ENCODE results near the gene RASAL3.
A peak's percentile ranks its signal among the peaks of the same experiment; 100 is the strongest.

RASAL3 gene

DNA sequence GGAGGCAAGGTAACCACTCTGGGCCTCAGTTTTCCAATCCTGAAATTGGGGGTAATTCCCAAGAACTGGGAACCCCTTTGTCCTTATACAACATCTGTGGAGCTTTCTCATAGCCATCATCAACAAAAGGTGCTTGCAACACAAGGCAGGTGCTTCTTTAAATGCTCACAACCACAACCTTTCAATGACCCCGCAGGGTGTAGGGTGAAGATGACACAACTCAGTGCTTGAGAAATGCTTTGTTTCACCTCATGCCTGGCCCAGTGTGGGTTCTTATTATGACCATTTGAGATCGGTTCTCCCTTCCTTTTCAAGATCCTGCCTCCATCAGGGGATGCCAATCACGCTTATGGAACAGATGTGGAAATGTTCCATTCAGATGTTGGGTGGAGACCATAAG lies 23.0 kb downstream of the RASAL3 start:
- H3K27ac ChIP-seq (ENCODE audit: insufficient read depth, low read depth, low read length, poor library complexity, severe bottlenecking), result no peak overlapping the region
- WGBS, 2 experiments, result 89 to 92% methylated on average over 3 of the region's 3 CpGs
- no peaks in the 10 kb centered on the region for H3K36me3 ChIP-seq (ENCODE audit: control insufficient read depth, insufficient read depth, low read length)
- H3K27me3 ChIP-seq (ENCODE audit: control insufficient read depth, insufficient read depth, low read length, poor library complexity, severe bottlenecking), result no peaks in the 10 kb centered on the region
- H3K4me1 ChIP-seq (ENCODE audit: control insufficient read depth, insufficient read depth, low read length), result peaks cover 8% of the 10 kb centered on the region
- H3K9me3 ChIP-seq (ENCODE audit: control insufficient read depth, low read length), result no peaks in the 10 kb centered on the region
- no peak overlapping the region for H3K4me3 ChIP-seq (ENCODE audit: insufficient read depth, low read depth, low read length)

DNA sequence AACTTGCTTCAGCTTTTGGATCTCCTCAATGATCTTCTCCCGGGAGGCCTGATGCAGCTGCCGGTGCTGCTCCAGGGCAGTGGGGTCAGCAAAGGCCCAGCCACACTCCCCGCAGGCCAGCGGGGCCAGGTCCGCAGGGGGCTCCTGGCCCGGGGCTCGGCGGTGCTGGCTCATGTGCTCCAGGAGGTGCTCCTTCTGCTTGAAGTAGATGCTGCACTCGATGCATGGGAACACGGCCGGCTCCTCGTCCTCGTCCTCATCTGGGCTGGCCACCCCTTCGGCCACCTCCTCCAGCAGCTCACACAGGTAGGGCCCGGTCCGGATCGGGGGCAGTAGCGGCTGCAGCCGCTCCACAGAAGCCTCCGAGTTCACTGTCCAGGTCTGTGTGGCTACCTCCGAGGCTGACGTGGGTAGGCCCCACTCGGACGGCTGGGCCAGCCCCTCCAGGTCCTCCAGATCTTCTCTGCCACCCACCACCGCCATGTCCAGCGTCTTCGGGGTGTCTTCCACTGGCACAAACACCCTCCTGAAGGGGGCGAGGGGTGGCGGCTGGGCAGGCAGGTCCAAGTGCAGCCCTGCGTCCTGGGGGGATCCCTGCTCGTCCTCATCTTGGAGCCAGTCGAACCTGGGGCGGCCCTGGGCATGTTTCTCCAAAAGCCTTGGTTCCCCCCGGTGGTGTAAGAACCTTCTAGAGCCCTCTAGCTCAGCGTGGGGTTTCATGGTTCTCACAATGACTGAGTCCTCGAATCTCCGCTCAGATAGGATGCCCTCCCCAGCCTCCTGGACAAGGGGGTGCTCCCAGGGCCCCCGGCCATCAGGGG lies 24.3 kb downstream of the RASAL3 start:
- Histone ChIP-seq H3K4me1 (ENCODE audit: control insufficient read depth, insufficient read depth, low read length) (peaks cover 8% of the 10 kb centered on the region), H3K27ac (ENCODE audit: insufficient read depth, low read depth, low read length, poor library complexity, severe bottlenecking) (no peak overlapping the region), H3K36me3 (ENCODE audit: control insufficient read depth, insufficient read depth, low read length) (no peaks in the 10 kb centered on the region), H3K4me3 (ENCODE audit: insufficient read depth, low read depth, low read length) (no peak overlapping the region), H3K9me3 (ENCODE audit: control insufficient read depth, low read length) (no peaks in the 10 kb centered on the region), H3K27me3 (ENCODE audit: control insufficient read depth, insufficient read depth, low read length, poor library complexity, severe bottlenecking) (no peaks in the 10 kb centered on the region)
- whole genome bisulfite sequencing, 2 experiments, result 94% methylated on average over 38 of the region's 38 CpGs

DNA sequence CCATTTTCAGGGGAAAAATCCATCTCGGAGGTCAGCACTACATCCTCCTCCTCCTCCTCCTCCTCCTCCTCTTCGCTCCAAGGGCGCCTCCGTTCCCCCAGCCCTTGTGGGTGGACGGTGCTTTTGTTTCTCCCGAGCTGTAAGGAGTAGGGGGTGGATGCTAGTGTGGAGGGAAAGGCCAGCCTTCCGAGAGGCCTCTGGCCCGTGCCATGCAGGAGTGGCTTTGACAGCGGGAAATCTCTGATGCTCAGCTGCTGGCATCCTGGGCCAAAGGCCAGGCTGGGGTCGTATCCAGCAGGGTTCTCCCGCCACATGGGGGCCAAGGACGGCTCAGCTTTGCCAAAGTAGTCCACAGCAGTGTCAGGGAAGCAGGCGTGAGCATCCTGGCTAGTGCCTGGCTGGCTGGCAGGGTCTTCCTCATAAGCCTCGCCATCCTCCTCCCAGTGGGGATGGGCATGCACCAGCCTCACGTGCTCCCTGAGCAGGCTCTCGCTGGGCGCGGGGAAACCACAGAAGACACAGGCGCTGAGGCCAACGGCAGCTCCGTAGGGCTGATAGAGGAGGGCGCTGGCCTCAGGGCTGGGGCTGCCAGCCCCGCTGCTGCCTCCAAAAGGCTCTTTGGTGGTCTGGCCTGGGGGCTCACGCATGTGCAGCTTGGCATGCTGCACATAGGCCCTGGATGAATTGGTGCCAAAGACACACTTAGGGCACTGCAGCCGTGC lies 25.1 kb downstream of the RASAL3 start:
- Histone ChIP-seq H3K27me3 (ENCODE audit: control insufficient read depth, insufficient read depth, low read length, poor library complexity, severe bottlenecking) (no peaks in the 10 kb centered on the region), H3K4me3 (ENCODE audit: insufficient read depth, low read depth, low read length) (no peak overlapping the region), H3K36me3 (ENCODE audit: control insufficient read depth, insufficient read depth, low read length) (no peaks in the 10 kb centered on the region), H3K4me1 (ENCODE audit: control insufficient read depth, insufficient read depth, low read length) (peaks cover 8% of the 10 kb centered on the region), H3K9me3 (ENCODE audit: control insufficient read depth, low read length) (no peaks in the 10 kb centered on the region), H3K27ac (ENCODE audit: insufficient read depth, low read depth, low read length, poor library complexity, severe bottlenecking) (no peak overlapping the region)
- 86 to 88% methylated on average over 24 to 25 of the region's 25 CpGs for WGBS, 2 experiments

DNA sequence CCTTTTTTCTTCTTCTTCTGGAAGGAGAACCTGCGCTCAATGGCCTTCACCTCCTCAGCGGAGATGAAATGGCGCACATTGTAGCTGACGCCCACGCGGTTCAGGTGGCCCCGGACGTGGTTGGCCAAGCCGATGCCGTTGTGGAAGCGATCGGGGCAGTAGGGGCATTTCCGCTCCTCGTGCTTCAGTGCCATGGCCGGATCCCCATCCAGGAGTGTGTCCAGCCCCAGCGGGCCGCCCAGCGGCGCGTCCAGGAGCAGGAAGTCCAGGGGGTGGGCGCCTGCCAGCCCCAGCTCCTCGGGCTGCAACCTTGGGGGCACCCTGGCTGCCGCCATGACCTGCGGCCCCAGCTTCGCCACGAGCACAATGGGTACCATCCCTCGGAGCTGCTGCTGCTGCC lies 25.8 kb downstream of the RASAL3 start:
- no peak overlapping the region for H3K27ac ChIP-seq (ENCODE audit: insufficient read depth, low read depth, low read length, poor library complexity, severe bottlenecking)
- no peaks in the 10 kb centered on the region for H3K9me3 ChIP-seq (ENCODE audit: control insufficient read depth, low read length)
- 93 to 94% methylated on average over 27 of the region's 27 CpGs for WGBS, 2 experiments
- peaks cover 8% of the 10 kb centered on the region for H3K4me1 ChIP-seq (ENCODE audit: control insufficient read depth, insufficient read depth, low read length)
- no peaks in the 10 kb centered on the region for H3K36me3 ChIP-seq (ENCODE audit: control insufficient read depth, insufficient read depth, low read length)
- no peaks in the 10 kb centered on the region for H3K27me3 ChIP-seq (ENCODE audit: control insufficient read depth, insufficient read depth, low read length, poor library complexity, severe bottlenecking)
- H3K4me3 ChIP-seq (ENCODE audit: insufficient read depth, low read depth, low read length), result no peak overlapping the region

DNA sequence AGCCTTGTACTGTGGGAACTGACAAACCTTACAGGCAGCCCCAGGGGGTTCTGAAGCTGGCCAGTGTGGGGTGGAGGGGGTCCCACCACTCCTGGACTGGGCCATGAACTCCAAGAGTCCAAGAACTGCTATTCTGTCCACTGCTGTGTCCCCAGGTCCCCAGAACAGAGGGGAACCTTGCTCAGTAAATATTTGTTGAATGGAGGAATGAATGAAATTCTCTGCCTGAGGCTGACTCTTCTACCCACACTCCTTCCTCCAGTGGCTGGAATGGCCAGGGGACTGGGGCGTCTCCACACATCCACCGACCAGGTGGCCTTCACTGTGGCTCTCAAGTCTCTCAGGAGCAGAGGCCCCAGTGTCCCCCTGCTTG lies 26.2 kb downstream of the RASAL3 start:
- H3K27me3 ChIP-seq (ENCODE audit: control insufficient read depth, insufficient read depth, low read length, poor library complexity, severe bottlenecking), result no peaks in the 10 kb centered on the region
- H3K9me3 ChIP-seq (ENCODE audit: control insufficient read depth, low read length), result no peaks in the 10 kb centered on the region
- peaks cover 8% of the 10 kb centered on the region for H3K4me1 ChIP-seq (ENCODE audit: control insufficient read depth, insufficient read depth, low read length)
- 88 to 98% methylated on average over 2 of the region's 2 CpGs for WGBS, 2 experiments
- no peak overlapping the region for H3K27ac ChIP-seq (ENCODE audit: insufficient read depth, low read depth, low read length, poor library complexity, severe bottlenecking)
- H3K4me3 ChIP-seq (ENCODE audit: insufficient read depth, low read depth, low read length), result no peak overlapping the region
- no peaks in the 10 kb centered on the region for H3K36me3 ChIP-seq (ENCODE audit: control insufficient read depth, insufficient read depth, low read length)

DNA sequence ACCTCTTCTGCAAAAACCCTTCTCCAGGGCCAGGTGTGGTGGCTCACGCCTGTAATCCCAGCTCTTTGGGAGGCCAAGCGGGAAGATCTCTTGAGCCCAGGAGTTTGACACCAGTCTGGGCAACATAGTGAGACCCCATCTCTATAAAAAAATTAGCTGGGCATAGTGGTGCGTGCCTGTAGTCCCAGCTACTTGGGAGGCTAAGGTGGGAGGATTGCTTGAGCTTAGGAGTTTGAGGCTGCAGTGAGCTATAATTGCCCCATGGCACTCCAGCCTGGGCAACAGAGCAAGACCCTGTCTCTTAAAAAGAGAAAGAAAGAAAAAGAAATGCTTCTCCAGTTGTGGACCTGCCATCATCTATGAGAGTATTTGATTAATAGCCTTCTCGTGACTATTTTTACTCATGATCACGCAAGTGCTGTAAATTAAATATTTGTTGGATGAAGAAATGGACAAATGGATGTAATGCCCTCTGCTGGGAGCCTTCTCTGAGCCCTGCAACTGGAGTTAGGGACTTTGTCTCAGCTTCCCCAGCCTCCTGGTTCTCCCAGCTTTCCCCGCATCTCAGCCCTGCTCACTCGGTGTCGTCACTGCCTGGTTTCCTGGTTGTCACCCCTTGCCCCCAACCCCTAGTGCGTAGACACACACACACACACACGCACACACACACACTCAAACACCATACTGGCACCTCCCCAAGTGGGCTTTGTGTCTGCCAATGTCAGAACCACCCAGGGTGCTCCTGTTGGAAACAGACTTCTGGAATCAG lies 26.8 kb downstream of the RASAL3 start:
- peaks cover 8% of the 10 kb centered on the region for H3K4me1 ChIP-seq (ENCODE audit: control insufficient read depth, insufficient read depth, low read length)
- no peaks in the 10 kb centered on the region for H3K27me3 ChIP-seq (ENCODE audit: control insufficient read depth, insufficient read depth, low read length, poor library complexity, severe bottlenecking)
- H3K9me3 ChIP-seq (ENCODE audit: control insufficient read depth, low read length), result no peaks in the 10 kb centered on the region
- no peak overlapping the region for H3K4me3 ChIP-seq (ENCODE audit: insufficient read depth, low read depth, low read length)
- H3K27ac ChIP-seq (ENCODE audit: insufficient read depth, low read depth, low read length, poor library complexity, severe bottlenecking), result no peak overlapping the region
- H3K36me3 ChIP-seq (ENCODE audit: control insufficient read depth, insufficient read depth, low read length), result no peaks in the 10 kb centered on the region
- 91 to 94% methylated on average over 10 of the region's 10 CpGs for WGBS, 2 experiments

DNA sequence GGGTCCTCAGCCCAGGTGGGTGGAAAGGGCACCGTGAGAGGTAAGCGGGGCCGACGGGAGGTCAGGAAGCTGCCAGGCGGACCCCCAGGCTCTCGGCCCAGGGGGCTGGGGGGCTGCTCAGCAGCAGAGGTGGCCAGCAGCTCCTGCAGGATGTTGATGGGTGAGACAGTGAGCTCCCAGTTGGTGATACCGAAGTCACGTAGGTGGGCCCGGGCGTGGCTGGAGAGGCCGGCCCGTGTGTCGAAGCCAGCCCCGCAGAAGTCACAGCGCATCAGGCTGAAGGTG lies 27.6 kb downstream of the RASAL3 start:
- 91 to 92% methylated on average over 15 of the region's 15 CpGs for WGBS, 2 experiments
- H3K4me3 ChIP-seq (ENCODE audit: insufficient read depth, low read depth, low read length), result no peak overlapping the region
- peaks cover 8% of the 10 kb centered on the region for H3K4me1 ChIP-seq (ENCODE audit: control insufficient read depth, insufficient read depth, low read length)
- no peak overlapping the region for H3K27ac ChIP-seq (ENCODE audit: insufficient read depth, low read depth, low read length, poor library complexity, severe bottlenecking)
- no peaks in the 10 kb centered on the region for H3K27me3 ChIP-seq (ENCODE audit: control insufficient read depth, insufficient read depth, low read length, poor library complexity, severe bottlenecking)
- no peaks in the 10 kb centered on the region for H3K9me3 ChIP-seq (ENCODE audit: control insufficient read depth, low read length)
- H3K36me3 ChIP-seq (ENCODE audit: control insufficient read depth, insufficient read depth, low read length), result no peaks in the 10 kb centered on the region

DNA sequence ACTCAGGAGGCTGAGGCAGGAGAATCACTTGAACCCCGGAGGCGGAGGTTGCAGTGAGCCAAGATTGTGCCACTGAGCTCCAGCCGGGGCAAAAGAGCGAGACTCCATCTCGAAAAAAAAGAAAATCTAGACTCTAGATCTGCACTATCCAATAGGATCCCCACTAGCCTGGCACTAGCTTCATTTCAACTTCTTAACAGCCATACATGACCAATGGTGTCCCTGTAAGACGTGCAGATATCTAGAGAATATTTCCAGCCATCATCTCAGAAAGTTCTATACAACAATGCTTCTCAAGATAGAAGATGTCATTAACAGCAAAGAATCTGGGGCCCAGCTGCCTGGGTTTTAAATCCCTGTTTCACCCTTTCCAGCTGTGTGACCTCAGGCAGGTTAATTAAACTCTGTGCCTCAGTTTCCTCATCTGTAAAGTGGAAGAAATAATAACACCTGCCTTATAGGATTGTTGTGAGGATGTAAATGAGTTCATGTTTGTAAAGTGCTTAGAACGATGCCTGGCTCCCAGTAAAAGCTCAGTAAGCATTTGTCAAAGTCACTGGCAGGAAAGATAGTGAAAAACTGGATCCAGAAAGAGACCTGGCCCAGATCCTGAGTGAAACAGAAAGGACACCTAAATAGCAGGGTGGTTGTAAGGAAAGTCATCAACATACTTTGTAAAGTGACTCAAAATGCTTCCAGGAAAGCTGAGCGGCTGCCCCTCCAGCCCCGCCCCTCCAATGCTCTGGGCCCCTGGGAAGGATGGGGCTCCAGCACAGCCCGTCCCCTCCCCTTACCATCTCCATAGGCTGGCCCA lies 28.1 kb downstream of the RASAL3 start:
- Histone ChIP-seq H3K4me3 (ENCODE audit: insufficient read depth, low read depth, low read length) (no peak overlapping the region), H3K27ac (ENCODE audit: insufficient read depth, low read depth, low read length, poor library complexity, severe bottlenecking) (no peak overlapping the region), H3K4me1 (ENCODE audit: control insufficient read depth, insufficient read depth, low read length) (peaks cover 11% of the 10 kb centered on the region), H3K27me3 (ENCODE audit: control insufficient read depth, insufficient read depth, low read length, poor library complexity, severe bottlenecking) (no peaks in the 10 kb centered on the region), H3K9me3 (ENCODE audit: control insufficient read depth, low read length) (no peaks in the 10 kb centered on the region), H3K36me3 (ENCODE audit: control insufficient read depth, insufficient read depth, low read length) (no peaks in the 10 kb centered on the region)
- 89% methylated on average over 10 of the region's 10 CpGs for WGBS, 2 experiments

DNA sequence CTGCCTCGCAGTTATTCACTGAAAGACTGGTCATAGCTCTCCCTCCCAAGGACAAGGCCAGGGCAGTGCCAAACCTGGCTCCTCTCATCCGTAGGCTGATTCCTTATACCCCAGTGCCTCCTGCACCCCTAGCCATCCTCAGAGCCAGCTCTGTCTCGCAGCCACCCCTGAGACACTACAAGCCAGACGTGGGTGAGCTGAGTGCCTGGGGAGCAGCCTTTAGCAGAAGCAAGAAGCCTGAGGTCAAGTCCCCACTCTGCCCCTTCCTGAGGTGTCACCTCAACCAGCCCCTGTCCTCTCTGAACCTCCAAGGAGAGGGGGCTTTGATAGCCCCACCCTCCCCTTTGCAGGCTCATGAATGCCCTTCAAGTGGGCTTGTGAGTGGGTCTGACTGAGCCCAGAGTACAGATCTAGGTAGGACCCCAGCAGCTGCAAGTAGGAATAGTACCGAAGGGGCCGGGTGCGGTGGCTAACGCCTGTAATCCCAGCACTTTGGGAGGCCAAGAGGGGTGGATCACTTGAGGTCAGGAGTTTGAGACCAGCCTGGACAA lies 30.8 kb downstream of the RASAL3 start:
- Histone ChIP-seq H3K4me3 (ENCODE audit: insufficient read depth, low read depth, low read length) (peak overlapping the region; percentile 63), H3K36me3 (ENCODE audit: control insufficient read depth, insufficient read depth, low read length) (no peaks in the 10 kb centered on the region), H3K27me3 (ENCODE audit: control insufficient read depth, insufficient read depth, low read length, poor library complexity, severe bottlenecking) (no peaks in the 10 kb centered on the region), H3K4me1 (ENCODE audit: control insufficient read depth, insufficient read depth, low read length) (peaks cover 10% of the 10 kb centered on the region), H3K9me3 (ENCODE audit: control insufficient read depth, low read length) (no peaks in the 10 kb centered on the region), H3K27ac (ENCODE audit: insufficient read depth, low read depth, low read length, poor library complexity, severe bottlenecking) (no peak overlapping the region)
- whole genome bisulfite sequencing, 2 experiments, result 67 to 69% methylated on average over 8 of the region's 8 CpGs

Data from ectodermal cell (in vitro differentiated cells).